Activated T-cell treated with anti-CD3 and anti-CD28 coated beads, Interleukin-2, amount 50 U/mL, for 24 hours (primary cell): ENCODE data around the gene CIAO3.

ENCODE experiments used
- DNase-seq: peaks from one replicate; pipeline ENCODE4 v3.0.0-alpha.2; 2020
- H3K27ac Mint-ChIP-seq: 2 replicates; pipeline ENCODE4 v1.8.0; 2020; ENCODE audit warnings: mild to moderate bottlenecking, mixed read lengths
- H3K27me3 Mint-ChIP-seq: 2 replicates; pipeline ENCODE4 v1.8.0; 2020; ENCODE audit warnings: mixed read lengths
- H3K36me3 Mint-ChIP-seq: 2 replicates; pipeline ENCODE4 v1.8.0; 2020; ENCODE audit warnings: low read depth, mixed read lengths
- H3K4me1 Mint-ChIP-seq: 2 replicates; pipeline ENCODE4 v1.8.0; 2020; ENCODE audit warnings: low read depth, mixed read lengths
- H3K4me3 Mint-ChIP-seq: 2 replicates; pipeline ENCODE4 v1.8.0; 2020; ENCODE audit warnings: mild to moderate bottlenecking, moderate library complexity, mixed read lengths
- H3K9me3 Mint-ChIP-seq: 2 replicates; pipeline ENCODE4 v1.8.0; 2020; ENCODE audit warnings: mixed read lengths

Gene CIAO3

DNA sequence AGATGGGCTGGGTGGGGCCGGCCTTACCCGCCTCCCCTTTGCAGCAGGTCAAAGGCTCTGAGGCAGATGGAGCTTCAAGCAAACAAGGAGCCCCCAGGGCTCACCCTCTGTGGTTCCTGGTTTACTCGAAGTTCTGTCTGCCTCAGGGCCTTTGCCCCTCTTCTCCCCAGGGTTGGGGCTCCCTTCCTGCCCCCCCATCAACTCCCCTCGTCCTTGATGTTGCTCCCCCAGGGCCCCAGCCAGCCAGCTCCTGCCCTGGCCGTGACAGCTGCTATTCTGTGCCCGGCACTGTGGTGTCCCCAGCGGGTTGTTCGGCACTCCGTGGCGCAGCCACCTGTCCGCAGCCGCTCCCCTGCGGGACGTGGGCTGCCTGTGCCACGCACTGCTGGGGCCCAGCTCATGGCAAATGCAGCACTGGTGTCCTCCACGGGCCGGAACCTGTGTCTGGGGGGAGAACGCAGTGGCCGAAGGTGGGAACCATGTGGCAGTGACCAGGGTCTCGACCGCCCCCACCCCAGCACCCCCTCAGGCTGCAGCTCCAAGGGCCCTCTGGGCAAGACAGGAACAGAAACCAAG, 30.2 kb downstream of the CIAO3 start:
- no peak overlapping the region for H3K27ac Mint-ChIP-seq
- no peak overlapping the region for H3K4me3 Mint-ChIP-seq
- H3K27me3 Mint-ChIP-seq: peaks cover 64% of the 10 kb centered on the region

DNA sequence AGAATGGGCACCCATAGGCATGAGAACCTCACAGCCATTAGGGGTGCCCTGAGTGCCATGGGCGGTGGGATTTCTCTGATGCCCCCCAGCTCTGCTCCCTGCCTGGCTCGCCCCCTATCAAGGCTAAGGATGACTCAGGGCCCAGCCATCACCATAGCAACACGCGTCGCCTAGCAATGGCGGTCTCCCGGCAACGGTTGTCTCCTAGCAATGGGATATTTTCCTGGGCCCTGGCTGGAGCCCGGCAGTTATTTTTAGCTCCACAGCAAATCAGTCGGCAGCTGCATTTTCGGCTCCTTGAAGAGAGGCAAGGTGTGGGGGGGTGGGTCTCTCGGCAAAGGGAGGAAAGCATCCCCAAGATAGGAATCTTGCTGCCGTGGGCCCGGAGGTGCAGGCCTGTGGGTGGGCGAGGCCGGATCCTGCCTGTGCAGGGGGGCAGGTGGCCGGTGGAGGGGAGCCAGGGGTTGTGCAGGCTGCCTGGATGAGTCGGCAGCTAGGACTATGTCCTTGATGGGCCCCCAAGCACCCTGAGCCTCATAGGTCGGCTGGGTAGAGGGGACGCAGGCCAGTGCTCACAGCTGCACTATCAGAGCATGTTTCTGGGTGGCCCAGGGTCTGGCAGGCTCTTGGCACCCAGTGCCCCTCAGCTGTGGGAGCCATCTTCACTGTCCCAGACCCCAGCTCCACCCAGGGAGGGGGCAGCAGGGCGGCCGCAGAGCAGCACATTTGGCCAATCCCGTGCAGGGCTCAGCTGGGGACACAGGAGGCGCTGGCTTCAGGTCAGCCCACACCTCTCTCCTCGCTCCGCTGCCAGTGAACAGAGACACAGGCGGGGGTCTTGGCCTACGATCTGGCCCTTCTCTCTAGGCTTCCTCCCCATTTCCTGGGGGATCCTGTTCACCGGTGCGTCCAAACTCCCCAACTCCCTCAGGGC, 31.0 kb downstream of the CIAO3 start:
- peaks cover 4% of the 10 kb centered on the region for H3K4me1 Mint-ChIP-seq
- no peak overlapping the region for H3K4me3 Mint-ChIP-seq
- H3K36me3 Mint-ChIP-seq: no peaks in the 10 kb centered on the region
- peaks cover 64% of the 10 kb centered on the region for H3K27me3 Mint-ChIP-seq
- H3K9me3 Mint-ChIP-seq: no peaks in the 10 kb centered on the region
- no peak for DNase-seq
- no peak overlapping the region for H3K27ac Mint-ChIP-seq

More for the DNA sequence above, 30.2 kb downstream of the CIAO3 start:
- DNase-seq: no peak
- no peaks in the 10 kb centered on the region for H3K9me3 Mint-ChIP-seq
- H3K4me1 Mint-ChIP-seq: peaks cover 4% of the 10 kb centered on the region
- no peaks in the 10 kb centered on the region for H3K36me3 Mint-ChIP-seq

GRCh38 chr16:708959-709358, 31.8 kb downstream of the CIAO3 start:
- no peak for DNase-seq
- Mint-ChIP-seq H3K27me3 (peaks cover 69% of the 10 kb centered on the region), H3K4me1 (peaks cover 4% of the 10 kb centered on the region), H3K27ac (no peak overlapping the region), H3K9me3 (no peaks in the 10 kb centered on the region), H3K36me3 (no peaks in the 10 kb centered on the region), H3K4me3 (no peak overlapping the region)

DNA sequence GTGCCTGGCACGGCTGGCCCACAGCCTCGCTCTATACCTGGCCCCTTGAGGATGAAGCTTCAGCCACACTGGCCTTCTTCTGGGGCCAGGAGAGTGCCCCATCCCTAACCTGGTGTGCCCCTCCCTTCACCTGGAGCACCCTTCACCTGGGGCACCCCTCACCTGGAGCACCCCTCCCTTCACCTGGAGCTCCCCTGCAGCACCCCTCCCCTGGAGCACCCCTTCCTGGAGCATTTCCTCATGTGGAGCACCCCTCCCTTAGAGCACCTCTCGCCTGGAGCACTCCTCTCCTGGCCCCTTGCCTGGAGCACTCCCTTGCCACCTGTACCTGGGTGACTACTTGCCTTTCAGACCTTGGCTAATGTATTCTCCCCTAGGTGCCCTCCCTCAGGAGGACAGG, 32.8 kb downstream of the CIAO3 start:
- Mint-ChIP-seq H3K4me3 (no peak overlapping the region), H3K27ac (no peak overlapping the region), H3K4me1 (peaks cover 4% of the 10 kb centered on the region), H3K9me3 (no peaks in the 10 kb centered on the region), H3K36me3 (no peaks in the 10 kb centered on the region), H3K27me3 (peaks cover 73% of the 10 kb centered on the region)
- DNase-seq: no peak

DNA sequence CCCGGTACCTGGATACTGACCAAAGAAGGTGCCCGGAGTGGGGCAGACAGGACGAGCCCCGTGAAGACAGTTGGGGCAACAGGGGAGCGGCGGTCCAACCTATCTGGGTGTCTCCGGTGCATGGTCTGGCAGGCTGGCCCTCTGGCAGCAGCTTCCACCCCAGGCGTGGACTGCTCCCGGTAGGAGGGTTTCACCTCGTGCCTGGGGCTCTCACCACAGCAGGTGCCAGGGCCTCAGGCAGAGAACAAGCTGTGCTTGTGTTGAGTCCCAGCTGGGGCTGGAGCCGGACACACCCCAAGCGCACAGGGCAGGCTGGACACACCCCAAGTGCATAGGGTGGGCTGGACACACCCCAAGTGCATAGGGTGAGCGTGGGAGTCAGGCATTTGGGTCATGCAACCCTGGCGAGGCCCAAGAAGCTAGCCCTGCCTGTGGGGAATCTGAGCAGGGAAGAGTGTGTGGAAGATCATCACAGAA, 33.7 kb downstream of the CIAO3 start:
- H3K4me3 Mint-ChIP-seq: no peak overlapping the region
- H3K27ac Mint-ChIP-seq: no peak overlapping the region
- no peaks in the 10 kb centered on the region for H3K36me3 Mint-ChIP-seq
- H3K27me3 Mint-ChIP-seq: peaks cover 77% of the 10 kb centered on the region
- H3K9me3 Mint-ChIP-seq: no peaks in the 10 kb centered on the region
- H3K4me1 Mint-ChIP-seq: peaks cover 2% of the 10 kb centered on the region
- no peak for DNase-seq

DNA sequence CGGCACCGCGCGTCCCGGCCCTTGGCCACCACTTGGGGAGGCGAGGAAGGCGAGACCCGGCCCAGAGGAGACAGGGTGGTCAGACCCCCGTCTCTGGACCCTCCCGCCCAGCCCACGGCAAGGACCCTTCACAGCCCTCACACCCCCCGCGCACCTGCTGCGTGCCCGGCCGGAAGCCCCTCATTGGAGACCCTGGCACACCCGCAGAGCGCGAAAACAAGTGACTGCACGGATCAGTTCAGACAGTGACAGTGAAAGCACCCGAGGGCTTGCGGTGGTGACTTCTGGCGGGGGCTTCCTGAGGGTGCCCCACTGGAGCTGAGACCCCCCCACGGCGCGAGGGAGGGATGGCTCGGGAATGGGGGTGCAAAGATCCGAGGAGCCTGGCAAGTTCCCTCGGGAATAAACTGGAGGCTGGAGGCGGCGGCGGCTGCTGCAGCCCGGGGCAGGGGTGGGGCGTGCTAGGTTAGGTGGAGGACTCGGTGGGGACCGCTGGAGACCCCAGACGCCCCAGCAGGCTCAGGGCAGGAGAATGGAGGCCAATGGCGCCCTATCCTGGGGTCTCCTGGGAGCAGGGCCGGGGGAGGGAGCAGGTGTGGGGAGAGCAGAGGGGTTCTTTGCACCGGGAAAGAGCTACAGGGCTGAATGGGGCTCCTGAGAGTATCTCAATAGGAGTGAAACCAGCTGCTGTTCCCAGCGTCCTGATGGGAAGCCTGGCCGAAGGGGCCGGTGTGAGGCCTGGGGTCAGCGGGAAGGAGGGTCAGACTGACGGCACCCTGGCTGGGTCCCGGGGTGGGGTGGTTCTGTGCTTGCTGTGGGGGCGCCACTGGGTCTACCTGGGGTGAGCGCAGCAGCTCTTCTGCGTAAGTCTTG, 34.4 kb downstream of the CIAO3 start:
- Mint-ChIP-seq H3K36me3 (no peaks in the 10 kb centered on the region), H3K27me3 (peaks cover 83% of the 10 kb centered on the region), H3K4me3 (no peak overlapping the region), H3K9me3 (no peaks in the 10 kb centered on the region), H3K27ac (no peak overlapping the region), H3K4me1 (peaks cover 2% of the 10 kb centered on the region)
- DNase-seq: no peak

GRCh38 chr16:705431-706188, 35.2 kb downstream of the CIAO3 start, which contains the start of gene FBXL16:
Gene FBXL16 (minus strand): TSS chr16:705801. CDS start chr16:697405, 8,396 bp downstream.
- DNase-seq: no peak
- no peaks in the 10 kb centered on the region for H3K9me3 Mint-ChIP-seq
- H3K27ac Mint-ChIP-seq: no peak within 1 kb of the TSS
- H3K36me3 Mint-ChIP-seq: no peaks in the 10 kb centered on the region
- peaks cover 4% of the 10 kb centered on the region for H3K4me1 Mint-ChIP-seq
- H3K4me3 Mint-ChIP-seq: no peak within 1 kb of the TSS
- peaks cover 82% of the 10 kb centered on the region for H3K27me3 Mint-ChIP-seq

DNA sequence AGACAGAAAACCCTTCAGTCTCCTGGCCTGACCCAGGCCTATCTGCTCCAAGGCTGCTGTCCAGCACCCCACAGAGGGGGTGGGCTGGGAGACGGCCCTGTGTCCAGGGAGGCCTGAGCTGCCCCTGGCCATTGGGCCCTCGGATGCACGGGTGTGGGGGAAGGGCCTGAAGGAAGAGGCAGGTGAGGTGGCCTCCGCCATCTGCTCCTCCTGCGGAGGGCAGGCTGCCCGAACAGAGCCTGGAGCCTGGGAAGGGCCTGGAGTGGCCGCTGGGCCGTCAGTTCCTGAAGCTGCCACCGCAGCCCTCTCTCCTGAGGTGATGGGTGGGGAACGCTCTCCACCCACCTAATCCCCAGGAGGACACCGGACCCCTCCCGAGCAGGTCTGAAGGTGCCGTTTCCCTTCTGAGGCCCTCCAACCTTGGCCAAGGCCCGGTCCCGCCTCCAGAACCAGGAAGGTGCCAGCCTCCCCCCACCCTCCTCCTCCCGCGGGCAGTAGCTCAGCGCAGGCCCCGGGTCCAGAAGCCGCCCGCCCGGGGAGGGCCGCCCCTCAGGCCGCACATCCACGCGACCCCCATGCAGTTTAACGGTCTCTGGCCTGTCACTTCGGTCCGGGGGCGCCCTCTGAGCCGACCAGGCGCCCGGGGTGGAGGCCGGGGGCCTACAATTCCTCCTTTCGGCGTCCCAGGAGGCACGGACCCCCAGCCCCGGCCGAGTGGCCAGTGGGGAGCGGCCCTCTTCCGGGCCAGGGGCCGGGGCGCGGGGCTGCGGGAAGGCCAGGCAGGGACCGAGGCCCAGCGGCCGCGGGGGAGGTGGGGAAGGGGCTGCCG, 36.0 kb downstream of the CIAO3 start:
- Mint-ChIP-seq H3K36me3 (no peaks in the 10 kb centered on the region), H3K4me1 (peaks cover 7% of the 10 kb centered on the region), H3K27me3 (peaks cover 76% of the 10 kb centered on the region), H3K27ac (no peak overlapping the region), H3K4me3 (no peak overlapping the region), H3K9me3 (no peaks in the 10 kb centered on the region)
- DNase-seq: no peak

DNA sequence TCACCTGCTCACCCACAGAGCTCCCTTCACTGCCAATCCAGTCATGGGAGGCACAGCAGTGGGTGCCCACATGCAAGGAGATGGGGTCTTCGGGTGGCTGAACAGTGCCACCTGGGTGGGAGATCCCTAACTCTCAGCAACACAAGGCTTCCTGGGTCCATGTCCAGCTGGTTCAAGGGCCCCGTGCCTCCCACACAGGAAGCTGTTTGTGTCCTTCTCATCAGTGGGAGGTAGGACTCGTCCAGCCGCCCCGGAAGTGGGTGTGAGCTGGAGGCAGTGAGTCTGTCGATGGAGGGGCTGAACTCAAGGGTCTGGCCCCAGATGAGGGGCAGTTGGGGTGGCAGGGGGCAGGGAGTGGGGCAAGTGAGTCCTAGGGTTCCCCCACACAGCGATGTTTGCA, 36.8 kb downstream of the CIAO3 start:
- Mint-ChIP-seq H3K4me1 (peaks cover 12% of the 10 kb centered on the region), H3K27ac (no peak overlapping the region), H3K27me3 (peaks cover 69% of the 10 kb centered on the region), H3K9me3 (no peaks in the 10 kb centered on the region), H3K4me3 (no peak overlapping the region), H3K36me3 (no peaks in the 10 kb centered on the region)
- DNase-seq: no peak

DNA sequence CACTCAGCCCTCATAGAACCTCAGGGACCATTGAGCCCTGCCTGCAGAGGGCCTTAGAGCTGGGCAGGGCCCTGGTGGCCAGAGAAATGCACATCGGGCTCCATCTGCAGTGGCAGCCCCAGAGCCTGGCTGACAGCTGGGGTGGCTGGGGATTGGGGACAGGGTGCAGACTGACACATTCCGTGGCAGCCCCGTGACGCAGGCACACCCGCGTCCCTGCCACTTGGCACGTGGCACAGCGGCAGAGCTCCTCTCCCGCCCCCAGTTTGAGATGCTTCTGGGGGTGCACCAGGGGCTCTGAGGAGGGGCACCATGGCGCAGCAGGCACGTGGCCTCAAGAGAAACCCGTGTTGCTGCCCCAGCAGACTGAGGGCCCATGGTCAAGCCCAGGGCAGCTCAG, 37.4 kb downstream of the CIAO3 start:
- Mint-ChIP-seq H3K4me3 (no peak overlapping the region), H3K27ac (no peak overlapping the region), H3K27me3 (peaks cover 63% of the 10 kb centered on the region), H3K4me1 (peaks cover 15% of the 10 kb centered on the region), H3K9me3 (no peaks in the 10 kb centered on the region), H3K36me3 (no peaks in the 10 kb centered on the region)
- DNase-seq: no peak

DNA sequence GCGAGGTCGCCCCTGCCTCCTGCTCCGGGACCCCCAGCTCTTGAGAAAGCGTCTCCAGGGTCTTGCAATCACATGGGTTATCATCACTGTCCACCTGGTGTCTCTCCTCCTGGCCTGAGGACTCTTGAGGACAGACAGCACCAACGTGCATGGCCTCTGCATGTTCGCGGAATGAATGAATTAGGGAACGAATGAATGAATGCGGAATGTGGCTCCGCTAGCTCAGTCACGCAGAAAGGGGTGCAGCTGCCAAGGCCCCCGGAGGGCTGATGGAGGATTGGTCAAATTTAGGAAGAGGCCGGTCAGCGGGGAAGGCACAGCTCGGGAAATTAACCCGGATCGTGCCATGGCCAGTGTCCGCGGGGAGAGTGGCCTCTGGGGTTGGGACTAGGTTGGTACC, 38.5 kb downstream of the CIAO3 start:
- H3K9me3 Mint-ChIP-seq: no peaks in the 10 kb centered on the region
- H3K27me3 Mint-ChIP-seq: peaks cover 54% of the 10 kb centered on the region
- peaks cover 15% of the 10 kb centered on the region for H3K4me1 Mint-ChIP-seq

GRCh38 chr16:700684-701584, 39.9 kb downstream of the CIAO3 start:
- H3K27ac Mint-ChIP-seq: no peak overlapping the region
- peaks cover 18% of the 10 kb centered on the region for H3K4me1 Mint-ChIP-seq
- no peaks in the 10 kb centered on the region for H3K9me3 Mint-ChIP-seq
- peaks cover 42% of the 10 kb centered on the region for H3K27me3 Mint-ChIP-seq
- H3K36me3 Mint-ChIP-seq: no peaks in the 10 kb centered on the region
- H3K4me3 Mint-ChIP-seq: no peak overlapping the region
- DNase-seq: peak; percentile 75

More for the DNA sequence above, 38.5 kb downstream of the CIAO3 start:
- no peak for DNase-seq
- no peaks in the 10 kb centered on the region for H3K36me3 Mint-ChIP-seq
- H3K27ac Mint-ChIP-seq: no peak overlapping the region
- no peak overlapping the region for H3K4me3 Mint-ChIP-seq
